Muscle layer of duodenum (tissue), 2 donors: ENCODE measurements around the gene SAMD1.

Experiments used
- H3K27ac ChIP-seq: one replicate; pipeline ENCODE4 v1.7.0; 2013; ENCODE audit warnings: mild to moderate bottlenecking, low read length
- H3K27me3 ChIP-seq: one replicate; pipeline ENCODE4 v1.7.0; 2013; ENCODE audit warnings: low read depth, mild to moderate bottlenecking, control low read depth, low read length
- H3K36me3 ChIP-seq, 2 donors: one replicate each; pipeline ENCODE4 v1.7.0; 2013; ENCODE audit warnings: low read length in 2 of 2, control low read depth in 1 of 2, mild to moderate bottlenecking in 1 of 2; ENCODE audit not compliant: insufficient read depth in 2 of 2, control insufficient read depth in 1 of 2
- H3K4me1 ChIP-seq, 2 donors: one replicate each; pipeline ENCODE4 v1.7.0; 2013; ENCODE audit warnings: low read length in 2 of 2, mild to moderate bottlenecking in 2 of 2, control low read depth in 1 of 2, moderate library complexity in 1 of 2; ENCODE audit not compliant: insufficient read depth in 2 of 2, control insufficient read depth in 1 of 2
- H3K4me3 ChIP-seq, 2 donors: one replicate each; pipeline ENCODE4 v1.7.0; 2013; ENCODE audit warnings: low read length in 2 of 2, low read depth in 1 of 2, mild to moderate bottlenecking in 1 of 2
- H3K9me3 ChIP-seq, 2 donors: one replicate each; pipeline ENCODE4 v1.7.0; 2013; ENCODE audit warnings: low read length in 2 of 2, control low read depth in 1 of 2, mild to moderate bottlenecking in 1 of 2; ENCODE audit not compliant: control insufficient read depth in 1 of 2
- donor health status: healthy.

SAMD1 gene

GRCh38 chr19:14112809-14113385 is 22.3 kb upstream of the SAMD1 start:
- peak overlapping the region in 1 of 2 donors; percentile 44 for H3K4me3 ChIP-seq
- H3K9me3 ChIP-seq: no peaks in the 10 kb centered on the region
- no peaks in the 10 kb centered on the region for H3K27me3 ChIP-seq
- H3K4me1 ChIP-seq: peaks cover 34 to 63% of the 10 kb centered on the region in 2 donors
- H3K27ac ChIP-seq: peak overlapping the region; percentile 58
- no peaks in the 10 kb centered on the region for H3K36me3 ChIP-seq

DNA sequence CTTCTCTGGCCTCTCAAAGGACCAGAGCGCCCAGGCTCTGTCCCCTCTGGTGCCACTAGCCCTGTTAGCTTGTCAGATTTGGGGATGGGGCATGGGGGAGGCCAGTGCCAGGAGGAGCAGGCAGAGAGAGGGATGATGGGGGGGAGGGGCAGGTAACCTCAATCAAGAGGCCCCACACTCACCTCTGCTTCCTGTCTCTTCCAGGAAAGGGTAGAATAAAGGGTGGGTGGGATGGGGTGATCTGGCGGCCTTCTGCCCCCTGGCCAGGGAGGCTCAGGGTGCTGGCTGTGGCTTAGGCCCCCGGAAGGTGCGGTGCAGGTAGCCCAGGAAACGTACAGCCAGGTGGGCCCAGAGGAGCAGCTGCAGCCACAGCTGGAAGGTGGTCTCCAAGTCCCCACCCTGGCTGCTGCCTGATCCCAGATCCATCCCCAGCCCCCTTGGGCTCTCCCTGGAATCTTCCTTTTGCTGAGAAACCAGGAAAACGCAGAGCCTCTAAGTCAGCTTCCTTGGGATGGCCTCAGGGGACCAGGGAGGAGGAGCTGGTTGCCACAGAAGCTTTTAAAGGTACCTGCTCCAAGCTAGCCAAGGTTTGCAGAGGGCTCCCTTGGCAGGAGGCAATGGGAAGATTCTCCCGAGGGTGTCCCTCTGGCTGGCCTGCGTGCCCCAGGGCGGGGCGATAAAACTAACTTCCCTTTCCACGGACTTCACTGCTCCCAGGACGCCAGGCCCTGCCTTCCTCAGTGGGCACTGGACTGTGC is 21.7 kb upstream of the SAMD1 start:
- H3K4me1 ChIP-seq: peaks cover 34 to 69% of the 10 kb centered on the region in 2 donors
- H3K36me3 ChIP-seq: no peaks in the 10 kb centered on the region
- H3K27ac ChIP-seq: peak overlapping the region; percentile 58
- peak overlapping the region in 1 of 2 donors; percentile 44 for H3K4me3 ChIP-seq
- H3K9me3 ChIP-seq: no peaks in the 10 kb centered on the region
- H3K27me3 ChIP-seq: no peaks in the 10 kb centered on the region

DNA sequence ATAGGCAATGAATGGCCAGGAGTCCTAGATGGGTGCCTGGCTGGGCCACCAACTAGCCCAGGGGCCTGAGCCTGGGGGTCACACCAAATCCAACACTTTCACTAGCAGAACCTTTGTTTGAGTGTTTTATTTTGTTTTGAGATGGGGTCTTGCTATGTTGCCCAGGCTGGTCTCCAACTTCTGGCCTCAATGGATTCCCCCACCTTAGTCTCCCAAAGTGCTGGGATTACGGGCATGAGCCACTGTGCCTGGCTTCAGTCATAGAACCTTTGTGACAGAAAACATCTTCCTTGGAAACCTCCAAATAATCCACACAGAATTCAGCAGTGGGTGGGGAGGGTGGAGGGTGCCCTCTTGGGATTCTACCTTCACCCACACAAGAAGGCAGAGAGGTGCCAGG is 20.9 kb upstream of the SAMD1 start:
- no peaks in the 10 kb centered on the region for H3K9me3 ChIP-seq
- H3K27me3 ChIP-seq: no peaks in the 10 kb centered on the region
- H3K4me3 ChIP-seq: no peak overlapping the region
- H3K4me1 ChIP-seq: peaks cover 30 to 63% of the 10 kb centered on the region in 2 donors
- H3K27ac ChIP-seq: no peak overlapping the region
- peaks cover 0 to 4% of the 10 kb centered on the region in 2 donors for H3K36me3 ChIP-seq

GRCh38 chr19:14110650-14111049 is 20.1 kb upstream of the SAMD1 start:
- Histone ChIP-seq H3K36me3 (peaks cover 0 to 13% of the 10 kb centered on the region in 2 donors), H3K27ac (no peak overlapping the region), H3K27me3 (no peaks in the 10 kb centered on the region), H3K9me3 (no peaks in the 10 kb centered on the region), H3K4me3 (no peak overlapping the region), H3K4me1 (peaks cover 21 to 55% of the 10 kb centered on the region in 2 donors)

DNA sequence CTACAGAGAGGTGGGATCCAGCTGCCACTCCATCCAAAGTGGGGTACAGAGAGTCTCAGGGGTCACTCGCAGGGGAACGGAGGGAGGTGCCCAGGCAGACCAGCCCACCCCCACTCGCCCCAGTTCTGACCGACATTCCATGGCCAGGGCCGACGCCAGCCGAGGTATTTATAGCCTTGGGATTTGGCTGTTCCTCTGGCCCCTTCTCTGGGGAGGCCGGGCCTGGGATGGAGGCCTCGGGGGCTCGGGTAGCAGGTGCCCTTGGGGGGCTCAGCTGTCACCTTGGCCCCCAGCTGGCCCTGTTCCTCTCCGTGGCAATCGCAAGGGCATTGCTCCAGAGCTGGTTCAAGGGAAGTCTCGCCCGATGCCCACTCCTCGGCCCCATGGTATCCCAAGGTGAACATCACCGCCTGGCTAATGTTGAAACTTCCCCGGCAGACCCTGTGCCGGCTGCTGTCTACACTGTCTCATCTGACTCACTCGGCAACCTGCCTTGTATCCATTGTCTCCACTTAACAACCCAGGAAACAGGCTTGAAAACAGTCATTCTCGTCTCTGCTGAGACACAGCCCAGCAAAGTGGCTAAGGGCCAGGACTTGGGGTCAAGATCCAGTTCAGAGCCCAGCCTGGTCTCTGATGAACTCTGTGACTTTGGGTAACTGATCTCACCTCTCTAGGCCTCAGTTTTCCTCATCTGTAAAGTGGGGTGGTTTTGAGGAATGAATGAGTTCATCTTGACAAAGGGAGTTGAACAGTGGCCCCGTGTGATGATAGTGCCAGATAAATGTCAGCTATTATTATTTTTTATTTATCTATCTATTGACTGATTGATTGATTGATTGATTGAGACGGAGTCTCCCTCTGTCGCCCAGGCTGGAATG is 17.3 kb upstream of the SAMD1 start:
- Histone ChIP-seq H3K36me3 (peaks cover 7 to 27% of the 10 kb centered on the region in 2 donors), H3K27ac (no peak overlapping the region), H3K9me3 (no peaks in the 10 kb centered on the region), H3K4me3 (no peak overlapping the region), H3K27me3 (no peaks in the 10 kb centered on the region), H3K4me1 (peaks cover 6 to 29% of the 10 kb centered on the region in 2 donors)

- Histone ChIP-seq H3K36me3 (peaks cover 15 to 36% of the 10 kb centered on the region in 2 donors), H3K4me3 (no peak overlapping the region), H3K4me1 (peaks cover 0 to 20% of the 10 kb centered on the region in 2 donors), H3K9me3 (no peaks in the 10 kb centered on the region), H3K27ac (no peak overlapping the region), H3K27me3 (no peaks in the 10 kb centered on the region)
These were observed 16.3 kb upstream of the SAMD1 start for GRCh38 chr19:14106840-14107239.

GRCh38 chr19:14105680-14106079 is 15.1 kb upstream of the SAMD1 start:
- Histone ChIP-seq H3K4me1 (peaks cover 0 to 15% of the 10 kb centered on the region in 2 donors), H3K27ac (no peak overlapping the region), H3K36me3 (peaks cover 19 to 42% of the 10 kb centered on the region in 2 donors), H3K4me3 (no peak overlapping the region), H3K27me3 (no peaks in the 10 kb centered on the region), H3K9me3 (no peaks in the 10 kb centered on the region)

GRCh38 chr19:14103310-14103709 is 12.8 kb upstream of the SAMD1 start:
- no peaks in the 10 kb centered on the region for H3K27me3 ChIP-seq
- no peaks in the 10 kb centered on the region for H3K9me3 ChIP-seq
- H3K4me1 ChIP-seq: peaks cover 0 to 11% of the 10 kb centered on the region in 2 donors
- no peak overlapping the region for H3K27ac ChIP-seq
- H3K36me3 ChIP-seq: peaks cover 23 to 49% of the 10 kb centered on the region in 2 donors
- H3K4me3 ChIP-seq: no peak overlapping the region

- Histone ChIP-seq H3K27me3 (no peaks in the 10 kb centered on the region), H3K36me3 (peaks cover 27 to 53% of the 10 kb centered on the region in 2 donors), H3K4me3 (no peak overlapping the region), H3K9me3 (no peaks in the 10 kb centered on the region), H3K27ac (no peak overlapping the region), H3K4me1 (peaks cover 0 to 6% of the 10 kb centered on the region in 2 donors)
These were observed 12.2 kb upstream of the SAMD1 start for GRCh38 chr19:14102756-14103155.

- Histone ChIP-seq H3K27me3 (no peaks in the 10 kb centered on the region), H3K36me3 (peaks cover 31 to 58% of the 10 kb centered on the region in 2 donors), H3K27ac (no peak overlapping the region), H3K4me1 (peaks cover 0 to under 1% of the 10 kb centered on the region in 2 donors), H3K4me3 (no peak overlapping the region), H3K9me3 (no peaks in the 10 kb centered on the region)
These were observed 11.6 kb upstream of the SAMD1 start for GRCh38 chr19:14102102-14102696.
